Muscle layer of colon (tissue), 2 donors: ENCODE results near the gene LPCAT3.
"Not testable (repeated sequence)": the region's sequence is repeated elsewhere in the genome, so short reads cannot be mapped to it uniquely, and the experiment has no call there.

ENCODE experiments used
- H3K27ac ChIP-seq: one replicate; pipeline ENCODE4 v1.7.0; 2013; ENCODE audit warnings: low read depth, mild to moderate bottlenecking, low read length, moderate library complexity
- H3K27me3 ChIP-seq, 2 donors: one replicate each; pipeline ENCODE4 v1.7.0; 2013; ENCODE audit warnings: low read length in 2 of 2, mild to moderate bottlenecking in 2 of 2; ENCODE audit not compliant: insufficient read depth in 2 of 2, control insufficient read depth in 1 of 2
- H3K36me3 ChIP-seq: one replicate; pipeline ENCODE4 v1.7.0; 2013; ENCODE audit warnings: mild to moderate bottlenecking, low read length; ENCODE audit not compliant: insufficient read depth
- H3K4me1 ChIP-seq: one replicate; pipeline ENCODE4 v1.7.0; 2013; ENCODE audit warnings: mild to moderate bottlenecking, low read length; ENCODE audit not compliant: insufficient read depth
- H3K4me3 ChIP-seq, 2 donors: one replicate each; pipeline ENCODE4 v1.7.0; 2013; ENCODE audit warnings: low read length in 2 of 2, low read depth in 1 of 2, mild to moderate bottlenecking in 1 of 2, moderate library complexity in 1 of 2
- H3K9ac ChIP-seq: one replicate; pipeline ENCODE4 v1.7.0; 2013; ENCODE audit warnings: low read length
- H3K9me3 ChIP-seq: one replicate; pipeline ENCODE4 v1.7.0; 2013; ENCODE audit warnings: mild to moderate bottlenecking, low read length
- donor health status: abdominal sarcoma.
- donor health status: Adenocarcinoma of cecum.

LPCAT3 gene

DNA sequence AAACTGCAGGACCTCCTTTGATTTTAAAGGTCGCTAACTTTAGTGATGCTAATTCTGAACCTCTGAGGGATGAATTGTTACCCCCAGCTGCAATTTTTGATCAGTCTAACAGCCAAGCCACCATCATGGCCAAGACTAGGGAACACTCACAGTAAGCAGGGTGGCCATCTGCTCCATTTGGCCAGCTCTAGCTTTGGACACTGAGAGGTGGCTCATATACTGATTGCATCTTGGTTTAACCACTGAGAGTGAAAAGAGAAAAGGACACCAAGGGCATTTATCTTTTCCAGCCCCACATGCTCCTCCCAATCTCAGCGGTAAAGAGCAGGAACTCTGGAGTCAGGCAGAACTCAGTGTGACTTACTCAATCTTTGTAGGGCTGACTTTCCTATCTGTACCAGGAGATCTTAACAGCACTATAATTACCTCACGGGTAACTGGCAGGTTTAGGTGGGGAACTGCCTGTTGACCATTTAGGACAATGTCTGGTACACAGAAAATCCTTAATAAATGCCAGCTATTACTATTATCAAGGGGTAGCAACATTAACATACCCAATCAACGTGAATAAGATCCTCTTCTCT, 6.2 kb downstream of the LPCAT3 start:
- Histone ChIP-seq H3K27me3 (no peaks in the 10 kb centered on the region), H3K9ac (no peak overlapping the region), H3K27ac (no peak overlapping the region), H3K4me3 (no peak overlapping the region), H3K4me1 (peaks cover 3% of the 10 kb centered on the region), H3K9me3 (no peaks in the 10 kb centered on the region), H3K36me3 (peaks cover 18% of the 10 kb centered on the region)

DNA sequence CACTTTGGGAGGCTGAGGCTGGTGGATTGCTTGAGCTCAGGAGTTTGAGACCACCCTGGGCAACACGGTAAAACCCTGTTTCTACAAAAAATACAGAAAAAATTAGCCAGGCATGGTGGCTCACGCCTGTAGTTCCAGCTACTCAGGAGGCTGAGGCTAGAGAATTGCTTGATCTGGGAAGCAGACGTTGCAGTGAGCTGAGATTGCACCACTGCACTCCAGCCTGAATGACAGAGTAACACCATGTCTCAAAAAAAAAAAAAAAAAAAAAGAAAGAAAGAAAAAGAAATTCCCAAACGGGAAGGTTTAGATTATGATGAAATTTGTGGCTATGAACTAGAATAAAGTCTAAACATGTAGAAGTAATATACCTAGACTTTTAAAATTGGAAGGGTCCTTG, 6.9 kb downstream of the LPCAT3 start:
- peaks cover 18% of the 10 kb centered on the region for H3K36me3 ChIP-seq
- H3K4me1 ChIP-seq, H3K4me3 ChIP-seq, H3K27me3 ChIP-seq, H3K9me3 ChIP-seq, H3K9ac ChIP-seq, H3K27ac ChIP-seq: not testable (repeated sequence)

DNA sequence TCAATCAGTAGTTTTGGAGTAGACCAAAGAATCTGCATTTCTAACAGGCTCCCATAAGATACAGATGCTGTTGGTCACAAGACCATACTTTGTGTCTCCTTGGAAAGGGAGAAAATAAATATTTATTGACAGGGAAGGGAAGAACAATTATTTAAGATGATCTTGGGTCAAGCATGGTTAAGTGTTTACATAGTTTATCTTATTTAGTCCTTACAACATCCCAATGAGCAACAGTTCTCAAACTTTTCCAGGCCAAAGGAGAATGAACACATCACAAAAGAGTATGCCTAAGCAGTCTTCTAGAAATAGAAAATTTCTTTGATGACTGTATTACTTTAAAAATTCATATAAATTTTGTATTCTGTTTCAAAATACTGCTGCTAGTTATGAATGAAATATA, 8.8 kb downstream of the LPCAT3 start:
- H3K36me3 ChIP-seq, result peaks cover 18% of the 10 kb centered on the region

DNA sequence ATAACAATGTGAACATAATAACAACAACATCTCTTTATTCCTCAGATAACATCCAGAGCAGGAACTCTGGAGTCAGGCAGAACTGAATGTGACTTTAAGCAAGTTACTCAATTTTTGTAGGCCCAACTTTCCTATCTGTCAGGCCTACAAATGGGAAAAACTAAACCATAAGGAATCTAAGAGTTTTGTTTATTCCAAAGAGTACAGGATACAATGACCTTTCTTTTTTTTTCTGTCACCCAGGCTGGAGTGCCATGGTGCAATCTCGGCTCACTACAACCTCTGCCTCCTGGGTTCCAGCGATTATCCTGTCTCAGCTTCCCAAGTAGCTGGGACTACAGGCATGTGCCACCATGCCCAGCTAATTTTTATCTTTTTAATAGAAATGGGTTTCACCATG, 9.4 kb downstream of the LPCAT3 start:
- H3K9ac ChIP-seq, result no peak overlapping the region
- no peaks in the 10 kb centered on the region for H3K9me3 ChIP-seq
- no peak overlapping the region for H3K27ac ChIP-seq
- H3K36me3 ChIP-seq, result peaks cover 17% of the 10 kb centered on the region
- H3K4me3 ChIP-seq, result no peak overlapping the region
- H3K4me1 ChIP-seq, result no peaks in the 10 kb centered on the region
- H3K27me3 ChIP-seq, result no peaks in the 10 kb centered on the region

More for the DNA sequence above, 8.8 kb downstream of the LPCAT3 start:
- no peak overlapping the region for H3K27ac ChIP-seq
- no peak overlapping the region for H3K4me3 ChIP-seq
- no peak overlapping the region for H3K9ac ChIP-seq
- no peaks in the 10 kb centered on the region for H3K9me3 ChIP-seq
- no peaks in the 10 kb centered on the region for H3K4me1 ChIP-seq
- no peaks in the 10 kb centered on the region for H3K27me3 ChIP-seq

DNA sequence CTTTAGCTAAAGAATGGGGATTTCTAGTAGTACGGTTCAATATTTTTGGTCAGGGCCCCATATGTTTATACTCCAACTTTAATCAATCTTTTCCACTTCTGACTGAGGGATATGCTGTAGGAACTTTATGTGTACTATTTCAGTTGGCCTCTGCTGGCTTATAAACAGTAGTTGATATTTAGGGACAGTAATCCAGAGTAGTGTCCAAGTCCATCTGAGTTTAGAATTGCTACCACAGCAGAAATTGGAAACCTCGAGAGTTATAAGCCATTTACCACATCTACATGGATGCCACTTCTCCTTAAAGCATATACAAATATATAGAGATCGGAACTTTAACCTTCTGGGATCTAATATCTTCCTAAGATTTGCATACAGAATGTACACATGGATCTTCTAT, 11.6 kb downstream of the LPCAT3 start:
- H3K9me3 ChIP-seq, result no peaks in the 10 kb centered on the region
- H3K27me3 ChIP-seq, result no peaks in the 10 kb centered on the region
- H3K4me3 ChIP-seq, result no peak overlapping the region
- no peaks in the 10 kb centered on the region for H3K4me1 ChIP-seq
- H3K36me3 ChIP-seq, result no peaks in the 10 kb centered on the region
- no peak overlapping the region for H3K9ac ChIP-seq
- H3K27ac ChIP-seq, result no peak overlapping the region

DNA sequence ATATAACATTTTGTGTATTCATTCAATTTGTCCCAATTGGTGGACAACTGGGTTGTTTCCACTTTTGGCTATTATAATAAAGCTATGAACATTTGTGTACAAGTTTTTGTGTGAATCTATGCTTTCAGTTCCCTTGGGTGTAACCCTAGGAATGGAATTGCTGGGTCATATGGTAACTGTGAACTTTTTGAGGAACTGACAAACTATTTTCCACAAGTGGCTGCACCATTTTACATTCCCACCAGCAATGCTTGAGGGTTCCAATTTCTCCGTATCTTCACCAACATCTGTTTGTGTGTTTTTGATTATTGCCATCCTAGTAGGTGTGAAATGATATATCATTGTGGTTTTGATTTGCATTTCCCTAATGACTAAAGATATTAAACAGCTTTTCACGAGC, 13.0 kb downstream of the LPCAT3 start:
- H3K4me1 ChIP-seq, result no peaks in the 10 kb centered on the region

DNA sequence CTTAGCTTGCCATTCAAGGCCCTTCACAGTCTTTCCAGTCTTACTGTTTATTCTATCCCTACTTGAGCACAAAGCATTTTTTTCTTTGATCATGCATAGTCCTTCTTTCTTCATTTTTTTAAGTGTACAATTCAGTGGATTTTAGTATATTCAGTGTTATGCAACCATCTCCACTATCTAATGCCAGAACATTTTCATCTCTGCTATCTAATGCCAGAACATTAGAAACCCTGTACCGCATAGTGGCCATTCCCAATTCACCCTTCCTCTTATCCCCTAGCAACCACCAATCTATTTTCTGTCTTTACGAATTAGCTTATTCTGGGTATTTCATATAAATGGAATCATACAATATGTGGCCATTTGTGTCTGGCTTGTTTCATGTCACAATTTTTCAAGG, 13.4 kb downstream of the LPCAT3 start:
- Histone ChIP-seq H3K27me3 (no peaks in the 10 kb centered on the region), H3K9ac (no peak overlapping the region), H3K4me1 (no peaks in the 10 kb centered on the region), H3K9me3 (no peaks in the 10 kb centered on the region), H3K27ac (no peak overlapping the region), H3K4me3 (no peak overlapping the region), H3K36me3 (no peaks in the 10 kb centered on the region)

More for the DNA sequence above, 13.0 kb downstream of the LPCAT3 start:
- no peak overlapping the region for H3K9ac ChIP-seq
- no peak overlapping the region for H3K27ac ChIP-seq
- no peaks in the 10 kb centered on the region for H3K9me3 ChIP-seq
- H3K36me3 ChIP-seq, result no peaks in the 10 kb centered on the region
- H3K27me3 ChIP-seq, result no peaks in the 10 kb centered on the region
- no peak overlapping the region for H3K4me3 ChIP-seq

DNA sequence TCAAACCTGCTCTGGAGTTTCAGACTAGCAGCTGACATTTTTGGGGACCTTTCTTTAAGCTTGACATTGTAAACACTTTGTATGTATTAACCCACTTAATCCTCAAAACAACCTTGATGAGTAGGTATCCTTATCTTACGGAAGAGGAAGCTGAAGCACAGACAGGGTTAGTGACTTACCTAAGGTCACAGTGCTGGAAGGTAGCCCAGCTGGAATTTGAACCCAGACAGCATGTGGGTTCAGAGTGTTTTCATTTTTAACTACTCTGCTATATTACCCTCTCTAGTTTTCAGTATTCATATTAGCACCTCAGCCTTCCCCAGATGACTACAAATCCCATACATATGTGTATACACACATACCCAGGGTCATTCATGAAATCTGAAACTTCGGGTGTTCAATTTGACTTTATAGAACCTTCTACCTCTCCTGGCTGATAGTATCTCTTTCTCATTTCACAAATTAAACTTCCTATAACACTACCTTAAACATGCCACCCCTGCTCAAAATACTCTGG, 13.9 kb downstream of the LPCAT3 start:
- Histone ChIP-seq H3K27ac (no peak overlapping the region), H3K9me3 (no peaks in the 10 kb centered on the region), H3K4me1 (no peaks in the 10 kb centered on the region), H3K27me3 (no peaks in the 10 kb centered on the region), H3K9ac (no peak overlapping the region), H3K36me3 (peaks cover 2% of the 10 kb centered on the region), H3K4me3 (no peak overlapping the region)

DNA sequence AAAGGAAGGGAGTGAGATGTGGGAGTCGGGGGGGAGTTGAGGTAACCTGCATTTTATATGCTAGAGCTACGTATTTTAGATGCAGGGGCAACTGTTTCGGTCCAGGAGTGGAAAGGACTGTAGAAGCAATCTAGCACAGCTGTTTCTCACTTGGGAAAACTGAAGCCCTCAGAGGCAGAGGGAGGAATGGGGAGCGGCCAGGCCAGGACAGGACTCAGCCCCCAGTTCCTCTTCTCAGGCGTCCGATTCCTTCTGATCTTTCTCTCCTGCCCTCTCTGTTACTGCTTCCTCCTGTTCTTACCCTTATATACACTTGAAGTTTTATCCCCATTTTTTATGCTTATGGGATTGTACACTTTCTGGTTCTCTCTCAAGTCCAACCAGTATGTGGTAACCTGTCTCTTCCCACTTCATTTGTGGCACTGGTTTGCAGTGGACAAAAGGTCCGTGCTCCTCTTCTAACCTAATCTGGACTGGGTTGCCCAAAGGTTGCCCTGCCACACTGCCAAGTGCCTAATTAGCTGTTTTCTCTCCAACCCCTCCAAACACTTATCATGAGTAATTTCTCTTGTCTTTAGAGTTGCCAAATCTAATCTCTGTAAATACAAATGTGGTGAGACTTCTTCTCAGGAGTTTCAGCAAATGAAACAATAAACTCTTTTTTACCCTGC, 16.2 kb downstream of the LPCAT3 start:
- Histone ChIP-seq H3K4me1 (no peaks in the 10 kb centered on the region), H3K4me3 (no peak overlapping the region), H3K27ac (no peak overlapping the region), H3K9ac (no peak overlapping the region), H3K9me3 (no peaks in the 10 kb centered on the region), H3K27me3 (no peaks in the 10 kb centered on the region), H3K36me3 (peaks cover 12% of the 10 kb centered on the region)

DNA sequence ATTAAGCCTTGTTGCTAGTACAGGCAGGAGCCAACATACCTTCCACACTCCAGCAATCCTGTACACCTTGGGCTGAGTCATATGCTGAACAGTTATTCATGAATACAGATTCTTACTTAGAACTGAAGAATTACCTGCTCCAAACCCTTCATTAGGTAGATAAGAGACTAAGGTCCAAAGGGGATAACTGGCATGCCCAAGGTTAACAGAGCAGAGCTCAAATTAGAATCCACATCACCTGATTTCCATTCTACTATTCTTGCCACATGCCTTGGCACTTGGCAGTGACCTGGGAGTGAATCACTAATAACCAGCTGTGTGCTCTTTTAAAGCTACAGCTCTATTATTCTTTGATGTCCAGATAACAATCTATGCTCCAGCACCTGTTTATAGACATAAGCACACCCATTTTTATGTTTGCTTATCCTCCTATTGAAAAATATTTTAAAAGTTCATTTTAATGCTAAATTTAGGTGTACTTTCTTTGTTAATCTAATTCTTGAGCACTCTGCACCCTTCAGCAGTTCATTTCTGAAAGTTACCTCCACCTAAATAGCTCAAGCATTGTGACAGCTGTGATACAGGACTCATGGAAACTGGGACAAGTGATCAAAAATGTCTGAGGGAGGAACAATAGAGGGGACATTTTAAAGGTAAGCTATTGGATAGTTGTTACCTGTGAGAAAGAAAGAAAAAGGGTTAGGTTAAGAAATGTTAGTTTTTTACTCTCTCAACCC, 19.4 kb downstream of the LPCAT3 start:
- no peak overlapping the region for H3K27ac ChIP-seq
- no peaks in the 10 kb centered on the region for H3K4me1 ChIP-seq
- H3K9me3 ChIP-seq, result no peaks in the 10 kb centered on the region
- H3K36me3 ChIP-seq, result peaks cover 12% of the 10 kb centered on the region
- no peak overlapping the region for H3K4me3 ChIP-seq
- H3K9ac ChIP-seq, result no peak overlapping the region
- no peaks in the 10 kb centered on the region for H3K27me3 ChIP-seq

DNA sequence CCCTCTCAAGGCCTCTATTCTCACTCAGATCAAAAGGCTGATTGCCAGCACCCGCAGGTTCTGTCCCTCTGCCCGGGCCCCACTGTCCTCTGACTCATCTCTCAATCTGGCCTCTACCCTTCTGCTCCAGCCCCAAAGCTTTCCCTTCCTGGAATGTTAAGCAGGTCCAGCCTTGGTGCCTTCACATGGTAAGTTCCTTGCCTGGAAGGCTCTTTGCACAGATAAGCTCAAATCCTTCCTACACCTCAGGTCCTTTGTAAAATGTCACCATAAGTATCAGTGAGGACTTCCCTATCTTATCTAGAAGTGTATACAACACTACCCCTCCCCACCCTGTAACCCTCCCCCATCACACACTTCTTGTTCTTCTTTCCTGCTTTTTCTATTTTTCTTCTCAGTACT, 22.2 kb downstream of the LPCAT3 start:
- Histone ChIP-seq H3K27ac (no peak overlapping the region), H3K27me3 (no peaks in the 10 kb centered on the region), H3K36me3 (peaks cover 12% of the 10 kb centered on the region), H3K9ac (no peak overlapping the region), H3K4me1 (no peaks in the 10 kb centered on the region), H3K9me3 (no peaks in the 10 kb centered on the region), H3K4me3 (no peak overlapping the region)
